NCI-H345 treated with DMSO at 0.1 percent for 48 hours (cell line): ENCODE results near the gene GSG1L.
"Not testable (repeated sequence)": the region's sequence is repeated elsewhere in the genome, so short reads cannot be mapped to it uniquely, and the experiment has no call there.

Source experiments
- DNase-seq: peaks from one replicate; lab custom pipeline; 2025; ENCODE audit not compliant: unreplicated experiment; lab: John Stamatoyannopoulos, UW

The GSG1L gene

DNA sequence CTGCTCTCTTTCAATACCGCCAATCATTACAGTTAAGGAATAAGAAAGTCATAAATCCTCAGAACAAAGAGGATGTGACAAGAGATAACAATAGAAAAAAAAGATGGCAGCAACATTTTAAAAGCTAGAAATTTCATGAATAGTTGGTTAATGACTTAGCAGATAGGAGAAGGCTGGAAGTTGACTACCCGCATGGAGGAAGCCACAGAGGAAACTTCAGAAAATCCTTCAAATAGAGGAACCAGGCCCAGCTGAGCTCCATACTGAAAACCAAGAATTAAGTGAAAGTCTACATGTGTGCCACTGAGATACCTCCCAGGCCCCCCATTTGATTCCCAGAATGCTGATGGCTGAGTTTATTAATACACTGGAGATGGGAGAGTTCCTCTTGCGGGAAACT is 109.3 kb downstream of the GSG1L start:
- DNase-seq = no peak

DNA sequence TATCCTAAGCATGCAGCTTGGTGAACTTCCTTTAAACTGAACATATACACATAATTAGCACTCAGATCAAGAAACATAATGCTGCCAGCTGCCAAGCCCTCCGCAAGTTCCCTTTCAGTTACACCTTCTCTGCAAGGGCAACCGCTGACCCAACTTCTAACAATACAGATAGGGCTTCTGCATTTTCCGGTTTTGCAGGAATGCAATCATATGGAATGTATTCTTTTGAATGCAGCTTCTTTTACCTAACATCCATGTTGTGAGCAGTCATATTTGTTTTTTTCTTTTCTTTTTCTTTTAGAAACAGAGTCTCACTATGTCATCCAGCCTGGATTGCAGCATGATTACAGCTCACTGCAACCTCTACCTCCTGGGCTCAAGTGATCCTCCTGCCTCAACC is 110.7 kb downstream of the GSG1L start:
- DNase-seq = no peak

GRCh38 chr16:27951489-27952120 is 111.9 kb downstream of the GSG1L start:
- no peak for DNase-seq

DNA sequence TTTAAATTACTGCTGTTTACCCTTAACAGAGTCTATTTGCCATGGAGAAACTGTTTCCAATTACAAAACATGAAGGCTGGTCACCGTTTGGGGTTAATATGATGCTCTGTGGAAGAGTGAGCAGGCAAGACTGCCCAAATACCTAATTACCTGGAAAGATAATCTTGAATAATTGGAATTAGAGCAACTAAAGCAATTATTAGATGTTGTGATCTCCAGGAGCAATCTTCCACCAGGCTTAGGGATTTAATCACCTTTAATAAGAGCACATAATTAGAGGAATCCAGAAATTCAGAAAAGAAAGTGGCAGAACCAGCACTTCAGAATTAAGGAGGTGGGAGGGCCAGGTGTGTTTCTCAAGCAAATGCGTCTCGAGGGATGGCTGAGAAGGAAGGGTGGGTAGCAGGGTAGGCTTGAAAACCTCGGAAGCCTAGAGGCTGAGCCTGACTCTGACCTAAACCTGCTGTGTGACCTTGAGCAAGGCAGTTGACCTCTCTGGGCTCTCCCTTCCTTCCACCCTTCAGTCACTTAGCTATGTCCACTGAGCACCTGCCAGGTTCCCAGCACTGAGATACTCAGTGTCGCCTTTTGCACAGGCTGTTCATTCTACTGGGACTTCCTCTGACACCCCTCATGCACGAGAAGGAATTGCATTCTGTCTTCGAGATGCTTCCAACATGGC is 113.2 kb downstream of the GSG1L start:
- DNase-seq = no peak

GRCh38 chr16:27947696-27948095 is 115.8 kb downstream of the GSG1L start:
- no peak for DNase-seq

GRCh38 chr16:27945233-27945973 is 118.1 kb downstream of the GSG1L start:
- no peak for DNase-seq

- no peak for DNase-seq
Measured at GRCh38 chr16:27943766-27944165, 119.7 kb downstream of the GSG1L start.

- not testable (repeated sequence) for DNase-seq
Measured at GRCh38 chr16:27942071-27942470, 121.4 kb downstream of the GSG1L start.

- DNase-seq = no peak
Measured at GRCh38 chr16:27935076-27935475, 128.4 kb downstream of the GSG1L start.

DNA sequence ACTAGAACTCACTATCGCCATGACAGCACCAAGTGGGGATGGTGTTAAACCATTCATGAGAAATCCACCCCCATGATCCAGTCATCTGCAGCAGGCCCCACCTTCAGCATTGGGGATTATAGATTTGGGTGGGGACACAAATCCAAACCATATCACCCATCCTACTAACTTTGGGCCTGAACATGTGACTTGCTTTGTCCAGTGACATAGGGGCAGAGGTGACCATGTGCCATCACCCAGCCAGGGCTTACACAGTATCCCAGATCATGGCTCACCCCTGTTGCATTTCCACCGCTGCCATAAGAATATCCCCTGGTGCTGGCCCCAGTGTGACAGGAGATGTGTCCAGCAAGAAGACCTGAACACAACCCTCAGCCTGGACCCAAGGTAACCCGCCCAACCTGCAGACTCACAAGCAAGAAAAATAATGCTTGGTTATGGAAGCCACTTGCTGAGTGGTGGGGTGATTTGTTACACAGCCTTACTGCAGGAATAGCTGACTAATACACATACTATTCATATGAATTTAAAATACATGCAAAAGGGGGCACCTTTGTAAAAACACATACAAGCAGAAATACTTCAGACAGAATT is 130.9 kb downstream of the GSG1L start:
- DNase-seq = no peak

GRCh38 chr16:27929818-27930217 is 133.7 kb downstream of the GSG1L start:
- DNase-seq = no peak

DNA sequence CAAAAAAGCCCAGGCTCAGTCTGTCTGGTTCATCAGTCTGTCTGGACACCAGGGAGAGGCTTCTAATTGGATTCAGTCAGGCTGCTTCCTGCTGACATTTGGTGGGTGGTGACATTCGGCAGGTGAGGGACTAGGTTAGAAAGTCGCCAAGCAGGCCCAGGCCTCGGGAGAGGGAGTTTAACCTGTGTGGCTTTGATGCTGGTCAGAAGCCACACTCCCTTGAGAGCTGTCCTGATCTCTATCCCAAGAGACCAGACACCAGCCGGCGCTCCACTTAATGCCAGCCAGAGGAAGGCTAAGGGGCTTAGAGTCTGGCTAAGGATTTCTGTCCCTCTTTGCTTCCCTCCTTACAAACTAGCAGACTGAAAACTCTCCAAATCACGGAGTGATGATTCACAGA is 135.0 kb downstream of the GSG1L start:
- no peak for DNase-seq

DNA sequence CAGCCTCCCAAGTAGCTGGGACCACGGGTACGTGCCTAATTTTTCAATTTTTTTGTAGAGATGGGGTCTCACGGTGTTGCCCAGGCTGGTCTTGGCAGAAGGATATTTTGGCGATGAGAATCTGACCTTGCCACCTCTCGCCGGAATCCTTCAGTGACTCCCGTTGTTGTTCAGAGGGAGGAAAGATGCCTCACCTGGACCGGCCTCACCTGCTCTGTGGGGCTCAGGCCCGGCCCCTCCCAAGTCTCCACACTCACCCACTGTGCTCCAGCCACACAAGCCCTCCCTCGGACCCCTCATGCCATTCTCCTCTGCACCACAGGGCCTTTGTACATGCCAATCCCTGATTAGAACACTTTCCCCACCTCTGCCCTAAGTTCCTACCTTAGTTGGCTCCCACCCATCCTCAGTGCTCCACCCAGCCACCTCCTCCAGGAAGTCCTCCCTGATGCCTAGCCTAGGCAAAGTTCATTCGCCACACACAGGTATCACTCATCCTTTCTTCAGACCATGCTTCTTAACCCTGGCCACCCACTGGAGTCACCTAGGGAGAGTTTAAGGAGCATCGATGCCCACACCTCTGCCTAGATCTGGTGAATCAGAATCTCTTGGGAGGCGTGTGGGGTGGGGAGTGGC is 136.1 kb downstream of the GSG1L start:
- DNase-seq = no peak

DNA sequence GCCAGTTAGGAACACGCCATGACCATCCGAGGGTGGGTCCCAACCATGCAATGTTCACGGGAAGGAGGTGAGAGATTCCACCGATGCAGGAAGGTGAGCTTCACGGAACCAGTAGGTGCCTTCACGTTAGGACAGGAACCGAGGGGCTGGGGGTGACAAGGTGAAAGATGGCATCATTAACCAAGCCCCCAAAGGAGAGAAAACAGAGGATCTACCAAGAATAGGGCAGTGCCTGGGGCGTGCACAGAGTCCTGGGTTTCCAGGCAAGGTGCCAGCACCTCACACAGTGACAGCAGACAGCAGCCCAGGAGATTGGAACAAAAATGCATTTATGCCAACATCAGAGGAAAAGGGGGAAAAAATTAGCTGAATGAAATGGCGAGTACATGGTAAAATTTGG is 137.9 kb downstream of the GSG1L start:
- DNase-seq = no peak

DNA sequence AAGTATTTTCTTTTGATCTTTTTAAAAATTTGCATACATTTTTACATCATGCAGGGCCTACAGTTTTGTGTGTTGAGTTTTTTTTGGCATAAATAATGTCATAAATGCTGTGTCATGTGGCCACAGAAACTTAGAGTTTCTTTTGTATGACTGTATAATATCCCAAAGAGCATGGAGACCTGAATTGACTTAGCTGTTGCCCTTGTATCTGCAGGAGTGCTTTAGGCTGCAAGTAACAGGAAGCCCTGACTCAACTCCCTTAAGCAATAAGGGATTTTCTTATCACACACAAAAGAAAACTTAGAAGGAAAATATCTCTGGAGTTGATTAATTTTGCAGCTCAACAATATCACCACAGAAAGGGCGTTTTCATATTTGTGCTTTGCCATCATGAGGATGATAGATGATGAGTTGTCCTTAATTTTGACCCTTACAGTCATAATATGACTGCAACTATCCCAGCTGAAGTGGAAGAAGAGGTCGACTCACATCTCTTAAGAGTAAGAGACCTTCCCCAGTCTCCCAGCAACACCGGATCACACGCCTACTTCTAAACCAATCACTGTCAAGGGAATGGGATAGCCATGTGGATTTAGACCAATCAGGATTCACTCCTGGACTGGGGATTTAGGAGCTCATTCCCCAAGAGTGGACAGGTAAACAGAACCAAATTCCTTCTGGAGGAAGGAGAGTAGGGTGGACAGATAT is 138.9 kb downstream of the GSG1L start:
- DNase-seq = no peak

DNA sequence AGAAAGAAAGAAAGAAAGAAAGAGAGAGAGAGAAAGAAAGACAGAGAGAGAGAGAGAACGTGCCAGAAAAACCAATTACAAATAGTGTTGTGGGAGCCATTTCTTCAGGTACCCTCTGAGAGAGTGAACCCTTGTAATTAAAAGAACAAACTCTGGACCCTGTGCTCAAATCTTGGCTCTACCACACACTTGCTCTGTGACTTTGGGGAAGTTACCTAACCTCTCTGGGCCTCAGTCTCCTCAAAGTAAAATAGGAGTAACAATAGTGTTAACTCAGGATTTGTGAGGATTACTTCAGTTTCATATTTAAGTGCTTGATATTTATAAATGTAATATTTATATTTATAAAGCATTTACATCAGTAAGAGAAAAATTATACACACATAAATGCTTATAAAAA is 139.8 kb downstream of the GSG1L start:
- no peak for DNase-seq

DNA sequence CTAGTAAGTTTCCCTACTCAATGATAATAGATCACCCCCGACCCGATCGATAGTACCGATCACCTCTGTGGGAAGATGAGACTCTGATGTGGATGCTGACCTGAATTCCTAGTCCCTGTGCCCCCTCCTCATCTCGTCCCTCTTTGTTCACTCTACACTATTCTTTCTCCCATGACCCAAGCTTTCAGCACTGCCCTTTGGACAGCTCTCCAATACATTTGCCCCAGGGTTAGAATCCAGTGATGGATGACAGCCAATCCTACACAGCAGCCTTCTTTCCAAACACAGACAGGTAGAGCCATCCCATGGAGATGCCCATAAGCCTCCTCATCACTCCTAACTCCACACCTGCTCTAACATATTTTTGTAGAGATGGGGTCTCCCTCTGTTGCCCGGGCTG is 141.1 kb downstream of the GSG1L start:
- no peak for DNase-seq

GRCh38 chr16:27921134-27921533 is 142.4 kb downstream of the GSG1L start:
- no peak for DNase-seq

DNA sequence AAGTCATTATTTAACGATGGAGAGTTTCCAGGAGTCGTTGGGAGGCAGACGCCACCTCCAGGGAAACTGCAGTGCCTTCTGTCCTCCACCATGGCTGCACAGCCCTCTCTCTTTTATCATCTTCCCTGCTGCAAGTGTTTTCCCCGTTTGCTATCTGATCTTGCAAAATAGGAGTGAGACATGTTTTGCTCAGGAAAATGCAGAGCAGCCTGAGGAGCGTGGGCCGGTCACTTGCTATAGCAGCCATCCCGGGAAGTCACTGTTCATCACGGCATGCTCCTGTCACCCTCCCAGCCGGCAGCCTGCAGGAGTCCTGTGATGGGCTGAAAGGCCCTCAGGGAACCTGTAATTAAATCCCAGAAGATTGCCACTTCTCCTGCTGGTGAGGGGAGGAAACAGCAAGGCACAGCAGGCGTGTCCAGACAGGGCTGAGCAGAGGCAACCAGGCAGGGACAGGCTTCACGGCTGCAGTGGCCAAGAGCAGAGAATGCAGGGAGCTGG is 143.1 kb downstream of the GSG1L start:
- DNase-seq = peak; percentile 55

- DNase-seq = no peak
Measured at GRCh38 chr16:27918755-27919154, 144.8 kb downstream of the GSG1L start.

- DNase-seq = no peak
Measured at GRCh38 chr16:27917949-27918348, 145.6 kb downstream of the GSG1L start.
